NOMO-1 treated with DMSO at 0.1 percent for 48 hours (cell line): Measurements from ENCODE around the gene XRCC1.
A peak's percentile ranks its signal among the peaks of the same experiment; 100 is the strongest.
"Not testable (repeated sequence)": the region's sequence is repeated elsewhere in the genome, so short reads cannot be mapped to it uniquely, and the experiment has no call there.

Experiments used
- DNase-seq: peaks from one replicate; lab custom pipeline; 2025; ENCODE audit not compliant: unreplicated experiment; lab: John Stamatoyannopoulos, UW

The XRCC1 gene

DNA sequence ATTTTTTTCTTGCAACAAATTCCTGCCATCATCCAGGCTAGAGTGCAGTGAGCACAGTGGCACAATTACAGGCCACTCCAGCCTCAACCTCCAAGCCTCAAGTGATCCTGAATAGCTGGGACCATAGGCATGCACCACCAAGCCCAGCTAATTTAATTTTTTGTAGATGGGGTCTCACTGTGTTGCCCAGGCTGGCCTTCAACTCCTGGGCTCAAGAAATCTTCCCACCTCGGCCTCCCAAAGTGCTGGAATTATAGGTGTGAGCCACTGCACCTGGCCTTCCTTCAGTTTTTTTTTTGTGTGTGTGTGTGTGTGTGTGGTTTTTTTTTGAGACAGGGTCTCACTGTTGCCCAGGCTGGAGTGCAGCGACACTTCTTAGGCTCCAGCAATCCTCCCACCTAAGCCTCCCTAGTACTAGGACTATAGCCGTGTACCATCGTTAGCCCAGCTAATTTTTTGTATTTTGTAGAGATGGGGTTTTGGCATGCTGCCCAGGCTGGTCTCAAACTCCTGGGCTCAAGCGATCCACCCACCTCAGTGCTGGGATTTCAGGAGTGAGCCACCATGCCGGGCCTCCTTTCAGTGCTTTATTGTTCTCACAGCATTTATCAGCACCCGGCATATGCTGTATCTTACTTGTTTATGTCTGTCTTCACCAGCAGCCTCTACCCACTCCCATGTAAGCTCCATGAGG, 30.7 kb upstream of the XRCC1 start:
- DNase-seq = no peak

GRCh38 chr19:43600326-43600725, 25.0 kb upstream of the XRCC1 start:
- DNase-seq = not testable (repeated sequence)

DNA sequence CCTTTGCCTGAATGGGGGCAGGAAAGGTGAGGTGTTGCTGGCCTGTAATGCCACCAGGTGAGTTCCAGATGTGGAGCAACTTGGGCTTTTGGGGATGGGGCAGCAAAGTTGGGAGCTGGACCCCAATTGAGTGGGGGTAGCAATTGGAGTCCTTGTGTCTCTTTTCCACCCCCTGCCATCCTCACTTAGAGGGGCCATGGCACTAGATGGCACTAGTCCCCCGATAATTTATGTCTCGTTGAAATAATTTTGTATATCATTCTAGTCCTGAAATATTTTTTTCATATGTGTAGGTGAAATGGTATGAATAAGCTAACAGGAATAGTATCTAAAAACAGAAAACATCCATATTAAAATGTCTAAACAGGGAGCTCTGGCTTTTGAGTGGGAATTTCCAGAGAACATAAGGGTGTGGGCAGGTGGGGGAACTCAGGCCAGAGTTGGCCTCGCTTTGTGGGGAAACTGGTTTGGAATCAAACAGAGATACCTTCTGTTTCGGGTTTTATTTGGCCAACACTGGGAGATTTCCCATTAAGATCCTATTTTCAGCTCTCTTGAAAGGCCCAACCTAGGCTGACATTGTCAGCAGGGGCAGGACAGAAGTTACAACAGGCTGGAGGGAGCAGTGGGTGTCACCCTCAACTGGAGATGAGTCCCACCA, 24.4 kb upstream of the XRCC1 start:
- no peak for DNase-seq

DNA sequence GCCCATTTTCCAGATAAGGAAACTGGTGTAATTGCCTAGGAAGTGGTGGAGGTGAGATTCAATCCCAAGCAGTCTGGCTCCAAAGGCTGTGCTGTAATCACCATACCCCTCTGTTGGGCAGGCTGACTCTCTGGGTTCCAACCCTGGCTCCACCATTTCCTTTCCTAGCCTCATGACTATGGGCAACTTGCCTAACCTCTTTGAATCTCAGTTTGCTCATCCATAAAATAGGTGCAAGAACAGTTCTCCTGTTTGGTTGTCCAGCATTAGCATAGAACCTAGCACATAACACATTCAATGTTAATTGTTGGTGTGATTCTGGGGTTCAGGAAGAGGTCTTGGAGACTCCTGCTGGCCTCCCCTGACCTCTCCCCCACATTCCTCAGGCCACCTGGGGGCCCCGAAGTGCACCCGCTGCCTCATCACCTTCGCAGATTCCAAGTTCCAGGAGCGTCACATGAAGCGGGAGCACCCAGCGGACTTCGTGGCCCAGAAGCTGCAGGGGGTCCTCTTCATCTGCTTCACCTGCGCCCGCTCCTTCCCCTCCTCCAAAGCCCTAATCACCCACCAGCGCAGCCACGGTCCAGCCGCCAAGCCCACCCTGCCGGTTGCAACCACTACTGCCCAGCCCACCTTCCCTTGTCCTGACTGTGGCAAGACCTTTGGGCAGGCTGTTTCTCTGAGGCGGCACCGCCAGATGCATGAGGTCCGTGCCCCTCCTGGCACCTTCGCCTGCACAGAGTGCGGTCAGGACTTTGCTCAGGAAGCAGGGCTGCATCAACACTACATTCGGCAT, 23.3 kb upstream of the XRCC1 start:
- DNase-seq = no peak

- DNase-seq = peak; percentile 30
Measured at GRCh38 chr19:43597876-43598275, 22.5 kb upstream of the XRCC1 start.

- no peak for DNase-seq
Measured at GRCh38 chr19:43596842-43597461, 21.6 kb upstream of the XRCC1 start.

DNA sequence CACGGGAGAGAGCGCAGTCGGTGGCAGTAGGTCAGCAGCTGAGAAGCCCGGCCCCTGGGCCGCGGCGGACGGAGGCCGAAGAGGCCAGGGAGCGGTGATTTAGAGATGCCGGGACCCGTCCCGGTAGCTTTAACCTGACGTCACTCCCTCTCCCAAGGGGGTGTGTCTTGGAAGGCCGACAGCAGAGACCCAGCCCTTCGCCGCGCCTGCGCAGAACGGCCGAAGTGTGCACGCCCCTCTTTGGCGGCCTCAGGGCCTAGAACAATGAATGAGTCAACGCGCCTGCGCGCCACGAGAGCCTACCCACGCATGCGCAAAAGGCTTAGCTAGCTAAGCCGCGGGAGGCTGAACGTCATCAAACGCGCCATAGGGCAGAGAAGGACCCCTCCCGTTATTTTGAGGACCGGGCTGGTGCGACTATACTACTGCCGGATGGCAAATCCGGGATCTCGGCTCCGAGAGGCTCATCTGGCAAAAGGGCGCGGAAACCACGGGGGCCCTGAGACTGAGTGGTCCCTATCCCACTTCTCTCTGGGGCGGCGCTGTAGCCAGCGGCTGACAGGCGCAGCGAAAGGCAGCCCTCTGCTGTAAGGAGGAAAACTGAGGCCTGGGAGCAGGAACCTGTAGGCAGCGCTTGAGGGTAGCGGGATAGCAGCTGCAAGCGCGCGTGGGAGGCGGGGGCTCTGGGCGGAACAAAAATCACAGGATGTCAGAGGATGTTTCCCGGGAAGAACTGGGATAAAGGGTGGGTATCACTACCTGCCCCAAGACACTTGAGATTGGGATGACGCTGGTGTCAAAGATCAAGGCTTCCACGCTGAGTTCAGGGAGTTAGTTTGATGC, 20.9 kb upstream of the XRCC1 start, which contains the start of the genes IRGQ and ZNF576:
TSS of gene IRGQ (minus strand) at position 136 of the 843 bp plus-strand sequence. CDS start 796 bp downstream, outside the sequence.
TSS of gene ZNF576 (plus strand) at position 597 of the 843 bp plus-strand sequence. CDS start 514 bp downstream, outside the sequence.
- peak; percentile 98 for DNase-seq

GRCh38 chr19:43595605-43595998, 20.3 kb upstream of the XRCC1 start:
- peak; percentile 46 for DNase-seq

DNA sequence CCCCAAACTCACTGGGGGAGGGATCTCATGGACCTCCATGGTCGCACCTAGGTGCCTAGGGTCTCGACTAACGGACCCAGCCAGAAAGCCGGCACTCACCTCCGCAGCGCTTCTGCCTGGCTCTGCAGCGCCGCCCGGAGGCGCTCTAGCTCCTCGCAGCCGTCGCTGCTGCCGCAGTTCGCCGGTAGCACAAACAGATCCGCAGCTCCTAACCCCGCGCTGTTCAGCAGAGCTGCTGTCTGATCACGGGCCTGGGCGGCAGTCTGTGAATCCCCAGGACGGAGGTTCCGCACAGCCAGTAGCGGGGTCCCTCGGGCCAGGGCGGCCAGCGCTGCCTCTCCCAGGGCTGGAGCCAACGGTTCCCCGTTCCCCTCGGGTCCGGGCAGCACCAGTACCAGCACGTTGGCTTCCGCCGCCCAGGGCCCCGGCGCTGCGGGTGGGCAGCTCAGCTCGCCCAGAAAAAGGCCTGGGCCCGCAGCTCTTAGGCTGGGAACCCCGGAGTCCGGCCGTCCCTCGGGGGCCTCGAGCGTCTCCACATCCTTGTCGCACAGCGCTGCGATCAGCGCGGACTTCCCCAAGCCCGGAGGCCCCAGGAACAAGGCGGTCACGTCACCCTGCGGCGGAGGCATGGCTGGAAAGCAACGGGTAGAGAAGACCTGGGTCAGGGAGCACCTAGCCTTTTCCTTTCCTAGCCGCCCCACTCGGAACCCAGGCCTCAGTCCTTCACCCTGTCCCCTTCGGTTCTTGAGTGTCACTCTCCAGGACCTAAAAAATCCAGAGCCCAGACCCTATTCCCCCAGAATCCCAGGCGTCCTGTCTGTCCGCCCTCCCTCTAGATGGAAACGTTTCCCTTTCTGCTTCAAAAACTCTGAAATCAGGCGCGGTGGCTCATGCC, 19.6 kb upstream of the XRCC1 start:
- DNase-seq = peak; percentile 68

- DNase-seq = no peak
Measured at GRCh38 chr19:43594081-43594697, 18.9 kb upstream of the XRCC1 start.

DNA sequence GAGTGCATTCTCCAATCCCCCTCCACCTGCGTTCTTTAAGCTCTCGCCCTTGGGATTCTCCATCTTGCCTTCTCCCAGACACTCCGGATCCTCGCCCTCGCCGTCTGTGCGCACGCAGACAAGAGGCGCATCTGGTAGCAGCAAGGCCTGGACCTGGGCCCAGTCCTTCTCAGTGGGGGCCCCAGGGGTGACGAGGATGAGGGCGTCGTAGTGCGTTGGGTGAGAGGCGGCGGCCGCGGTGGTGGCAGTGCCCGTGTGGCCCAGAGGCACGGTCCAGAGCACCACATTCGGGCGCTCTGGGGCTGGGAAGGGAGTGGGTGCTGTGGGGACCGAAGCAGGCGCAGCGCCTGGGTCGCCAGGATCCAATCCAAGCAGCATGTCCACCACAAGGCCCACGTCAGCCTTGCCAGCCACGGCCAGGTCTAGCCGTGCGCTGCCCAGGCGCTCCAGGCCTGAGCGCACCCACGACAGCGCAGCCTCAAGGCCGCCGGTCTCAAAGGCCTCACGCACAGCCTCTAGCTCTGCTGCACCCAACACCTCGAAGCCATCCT, 17.5 kb upstream of the XRCC1 start:
- DNase-seq = no peak

DNA sequence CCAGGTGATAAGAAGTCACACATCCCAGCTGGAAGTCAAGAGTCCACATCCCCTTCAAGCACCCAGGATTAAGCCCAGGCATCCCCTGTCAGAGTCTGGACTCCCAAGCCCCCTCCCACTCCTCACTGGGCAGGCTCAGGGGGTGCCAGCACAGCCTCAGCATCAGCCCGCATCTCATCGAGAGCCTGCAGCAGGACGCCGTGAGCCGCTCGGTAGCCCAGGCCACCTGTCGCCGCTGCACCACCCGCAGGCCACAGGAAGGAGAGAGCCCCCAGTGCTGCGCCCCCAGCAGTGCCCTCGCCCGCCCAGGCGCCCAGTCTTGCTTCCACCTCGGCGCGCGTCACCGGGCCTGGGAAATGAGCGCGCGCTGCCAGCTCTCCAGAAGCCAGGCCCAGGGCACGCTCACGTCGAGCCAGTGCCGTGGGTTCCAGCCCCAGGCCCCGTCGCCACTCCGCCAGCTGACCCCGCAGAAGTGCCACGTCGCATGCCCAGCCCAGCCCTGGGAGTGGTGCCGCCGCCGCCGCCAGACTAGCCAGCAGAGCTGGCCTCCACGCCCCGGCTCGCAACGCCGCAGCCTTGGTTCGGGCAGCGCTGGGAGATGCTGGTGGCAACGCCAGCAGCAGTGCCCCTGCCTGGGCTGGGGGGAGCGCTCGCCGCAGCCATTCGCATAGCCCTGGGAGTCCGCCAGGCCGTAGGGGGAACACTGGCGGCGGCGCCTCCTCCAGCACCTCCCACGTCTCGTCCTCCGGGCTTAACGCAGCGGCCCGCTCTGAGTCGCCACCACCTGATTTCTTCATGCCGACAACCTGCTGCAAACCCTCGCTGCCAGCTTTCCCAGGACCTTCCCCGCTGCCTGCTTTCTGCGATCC, 16.8 kb upstream of the XRCC1 start:
- DNase-seq = no peak

DNA sequence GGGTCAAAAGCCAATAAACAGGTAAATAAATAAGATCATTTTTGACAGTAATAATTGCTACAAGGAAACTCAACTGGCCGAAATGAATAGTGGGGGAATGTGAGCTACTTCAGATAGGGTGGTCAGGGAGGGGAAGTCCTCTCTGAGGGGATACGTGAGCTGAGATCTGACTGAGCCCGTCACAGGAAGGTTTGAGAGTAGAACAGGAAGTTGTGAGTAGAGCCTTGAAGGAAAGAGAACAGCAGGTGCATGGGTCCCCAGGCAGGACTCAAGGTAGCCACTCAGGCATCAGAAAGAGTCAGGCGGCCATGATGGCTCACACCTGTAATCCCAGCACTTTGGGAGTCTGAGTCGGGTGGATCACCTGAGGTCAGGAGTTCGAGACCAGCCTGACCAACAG, 14.4 kb upstream of the XRCC1 start:
- DNase-seq = no peak

- no peak for DNase-seq
Measured at GRCh38 chr19:43589277-43589676, 13.9 kb upstream of the XRCC1 start.

GRCh38 chr19:43587029-43587428, 11.7 kb upstream of the XRCC1 start:
- not testable (repeated sequence) for DNase-seq

GRCh38 chr19:43586346-43586745, 11.0 kb upstream of the XRCC1 start:
- no peak for DNase-seq

DNA sequence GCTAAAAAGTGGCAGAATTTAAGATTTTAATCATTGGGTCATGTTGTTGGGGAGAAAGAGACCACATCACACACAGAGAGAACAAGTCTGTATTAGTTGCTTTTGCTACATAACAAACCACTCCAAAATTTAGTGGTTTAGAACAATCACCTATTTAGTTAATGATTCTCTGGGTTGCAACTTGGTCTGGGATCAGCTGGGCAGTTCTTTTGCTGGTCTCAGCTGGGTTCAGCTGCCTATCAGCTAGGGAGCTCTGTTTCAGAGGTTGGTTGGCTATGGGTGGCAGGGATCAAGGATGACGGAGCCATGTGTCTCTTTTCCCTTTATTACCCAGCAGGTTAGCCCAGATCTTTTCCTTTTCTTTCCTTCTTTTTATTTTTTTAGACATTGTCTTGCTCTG, 9.2 kb upstream of the XRCC1 start:
- no peak for DNase-seq

- DNase-seq = no peak
Measured at GRCh38 chr19:43582495-43582894, 7.2 kb upstream of the XRCC1 start.
